H1 (cell line): ENCODE results near the gene NUS1.

Source experiments
- ATF3 ChIP-seq: IDR thresholded peaks from 2 replicates; pipeline ENCODE4 v1.6.1; 2011; ENCODE audit warnings: low read depth, mild to moderate bottlenecking, low read length; ENCODE audit not compliant: insufficient read depth
- CTCF ChIP-seq, 3 experiments: IDR thresholded peaks; 1 replicate in 2 of 3; 2 replicates in 1 of 3; pipeline versions ENCODE4 v1.5.1 to v1.6.1; 2011; ENCODE audit warnings: low read length in 3 of 3, mild to moderate bottlenecking in 3 of 3, inconsistent platforms in 2 of 3, low read depth in 1 of 3, moderate library complexity in 1 of 3; ENCODE audit not compliant: insufficient read depth in 1 of 3; ENCODE audit errors: control extremely low read depth in 1 of 3
- EZH2 ChIP-seq: fragments of 200-600 bp; sonication (generic); IDR thresholded peaks from 2 replicates; pipeline ENCODE4 v1.7.1; 2012; ENCODE audit warnings: low read depth, mild to moderate bottlenecking, moderate library complexity, low read length, inconsistent platforms; ENCODE audit not compliant: severe bottlenecking
- JUND ChIP-seq: IDR thresholded peaks from 2 replicates; pipeline ENCODE4 v1.6.1; 2011; ENCODE audit warnings: mild to moderate bottlenecking, improper control_type of control experiment, low read length
- MAX ChIP-seq: IDR thresholded peaks from 2 replicates; pipeline ENCODE4 v1.6.1; 2012; ENCODE audit warnings: inconsistent platforms
- POLR2A ChIP-seq, 2 experiments: IDR thresholded peaks; 1 replicate in 1 of 2; 2 replicates in 1 of 2; pipeline ENCODE4 v1.6.1; 2011; ENCODE audit warnings: low read depth in 2 of 2, low read length in 2 of 2, mild to moderate bottlenecking in 2 of 2; ENCODE audit errors: control extremely low read depth in 1 of 2
- ZNF274 ChIP-seq: IDR thresholded peaks from 2 replicates; pipeline ENCODE4 v1.7.0; 2012; ENCODE audit warnings: low read length, borderline replicate concordance; ENCODE audit errors: extremely low read depth

DNA sequence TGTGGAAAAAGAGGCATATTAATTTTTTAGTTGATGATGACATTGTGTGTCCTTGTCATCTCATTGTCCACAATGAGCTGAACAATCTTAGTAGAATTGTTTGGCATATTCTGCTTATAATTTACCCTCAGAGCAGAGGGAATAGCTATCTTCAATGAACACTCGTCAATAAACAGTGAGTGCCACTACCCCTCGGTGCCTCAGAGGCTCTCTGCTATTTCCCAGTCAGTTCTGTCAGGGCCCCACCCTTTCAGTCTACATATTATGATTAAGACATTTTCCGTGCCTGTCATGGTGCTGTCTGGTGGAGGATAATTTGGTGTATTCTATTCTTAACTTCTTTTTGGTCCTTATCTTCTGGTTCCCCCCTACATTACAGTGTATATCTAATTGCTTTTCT, 31.2 kb downstream of the NUS1 start:
- TF ChIP-seq CTCF (IDR thresholded peaks at IDR 0.05; ENCODE audit: control extremely low read depth in 1 of 3, insufficient read depth in 1 of 3, low read depth in 1 of 3, low read length in 3 of 3): no peak
- TF ChIP-seq ATF3: no peak
- no peak for TF ChIP-seq EZH2
- no peak for TF ChIP-seq POLR2A (IDR thresholded peaks at IDR 0.05; ENCODE audit: control extremely low read depth in 1 of 2, low read depth in 2 of 2, low read length in 2 of 2)
- TF ChIP-seq JUND: no peak
- TF ChIP-seq MAX: no peak
- no peak for TF ChIP-seq ZNF274
